ENCODE measurements around the gene SPEF1. TPM values are rescaled to one million over a fixed set of nuclear protein-coding genes. Genes with fewer than 3 reads are reported as not detected.

SPEF1 gene
- total RNA-seq, 1 experiment from 2014 or later: 0.24 TPM

GRCh38 chr20:3744806-3745685 is 36.2 kb downstream of the SPEF1 start:
- no peak overlapping the region for H3K56ac ChIP-seq (ENCODE audit: insufficient read length, low read depth, low read length)
- H3K79me1 ChIP-seq (ENCODE audit: insufficient read depth, low read depth, low read length, poor library complexity, severe bottlenecking): no peaks in the 10 kb centered on the region
- no peaks in the 10 kb centered on the region for H3K9me3 ChIP-seq (ENCODE audit: control insufficient read depth, low read depth, low read length)
- H2AK5ac ChIP-seq (ENCODE audit: insufficient read length, low read length): no peak overlapping the region
- H3K4ac ChIP-seq (ENCODE audit: low read depth, low read length): no peak overlapping the region
- peak; percentile 11; the same call in 1 of the 3 replicates for TF ChIP-seq CTCF (conservative IDR thresholded peaks at IDR 0.05)
- no peak overlapping the region for H3K18ac ChIP-seq (ENCODE audit: insufficient read length, low read depth, low read length)
- H3K23me2 ChIP-seq (ENCODE audit: insufficient read length, low read depth, low read length, poor library complexity, severe bottlenecking): peaks cover 17% of the 10 kb centered on the region
- no peak overlapping the region for H3K27ac ChIP-seq (ENCODE audit: insufficient read length, low read depth, low read length)
- Mint-ChIP-seq H3K27me3 (ENCODE audit: low read depth) (peaks cover 48% of the 10 kb centered on the region), H3K4me3 (peak overlapping the region; percentile 80 to 86), H3K4me1 (peaks cover 14 to 26% of the 10 kb centered on the region in 2 experiments), H3K9me3 (no peaks in the 10 kb centered on the region), H3K36me3 (ENCODE audit: insufficient read depth in 1 of 3, low read depth in 3 of 3) (no peaks in the 10 kb centered on the region), H3K27ac (peak overlapping the region; percentile 45 to 92 (median 71); a peak in 3 of 7 replicates)
- H2BK120ac ChIP-seq (ENCODE audit: low read depth, low read length, poor library complexity, severe bottlenecking): no peak overlapping the region
- H4K91ac ChIP-seq (ENCODE audit: insufficient read length, low read depth, low read length): no peak overlapping the region
- no peak overlapping the region for H3K14ac ChIP-seq (ENCODE audit: insufficient read depth, low read length)
- H2BK12ac ChIP-seq (ENCODE audit: insufficient read length, low read depth, low read length): no peak overlapping the region
- H3T11ph ChIP-seq (ENCODE audit: low read length): no peak overlapping the region
- no peaks in the 10 kb centered on the region for H3K79me2 ChIP-seq (ENCODE audit: insufficient read depth, low read length)
- peak overlapping the region; percentile 32 for H3K9ac ChIP-seq (ENCODE audit: extremely low read depth, insufficient read length, low read length)
- H2BK20ac ChIP-seq (ENCODE audit: low read depth, low read length, poor library complexity, severe bottlenecking): no peak overlapping the region
- DNase-seq: peak; percentile 98
- H3K27me3 ChIP-seq (ENCODE audit: insufficient read depth, low read length): peaks cover 1% of the 10 kb centered on the region; the same call in 1 of the 2 replicates
- H4K8ac ChIP-seq (replicated peaks; ENCODE audit: insufficient read length, low read depth, low read length): no peak overlapping the region
- H3K4me2 ChIP-seq (ENCODE audit: insufficient read depth, insufficient read length, low read length): peak overlapping the region; percentile 66
- H3K23ac ChIP-seq (ENCODE audit: insufficient read length, low read depth, low read length): no peak overlapping the region
- H4K5ac ChIP-seq (ENCODE audit: insufficient read length, low read depth, low read length): no peak overlapping the region
- H3K4me1 ChIP-seq (ENCODE audit: insufficient read depth, low read length): peaks cover 3% of the 10 kb centered on the region; the same call in 1 of the 2 replicates
- no CpG with 5 or more reads among the region's 45 CpGs for WGBS (ENCODE audit: extremely low coverage, insufficient read length, low lambda C conversion rate)
- no peak overlapping the region for H2BK5ac ChIP-seq (ENCODE audit: insufficient read length, low read length)
- no peak overlapping the region for H2AFZ ChIP-seq (ENCODE audit: low read length)
- no peak overlapping the region for H2BK15ac ChIP-seq (ENCODE audit: low read depth, low read length)
- H4K20me1 ChIP-seq (ENCODE audit: control insufficient read depth, insufficient read depth, insufficient read length): no peaks in the 10 kb centered on the region

Data from H9 (cell line).